DOHH2 (cell line): ENCODE measurements around the gene UVRAG.

Experiments
- CTCF ChIP-seq: fragments of 200-600 bp; sonication (generic); IDR thresholded peaks from one replicate; pipeline ENCODE4 v1.5.1; 2014; ENCODE audit warnings: antibody characterized with exemption, mild to moderate bottlenecking, low read depth, low read length; ENCODE audit not compliant: poor library complexity, severe bottlenecking
- EZH2phosphoT487 ChIP-seq: fragments of 200-600 bp; sonication (generic); IDR thresholded peaks from 2 replicates; pipeline ENCODE4 v1.6.1; 2017; ENCODE audit warnings: borderline replicate concordance, mild to moderate bottlenecking, antibody characterized with exemption, low read length, moderate library complexity, mixed read lengths

- TF ChIP-seq EZH2phosphoT487 (no peak), CTCF (no peak)
These were observed 7.5 kb downstream of the UVRAG start for GRCh38 chr11:75822541-75822940.
